ENCODE data around the gene DAZAP2.

The DAZAP2 gene

DNA sequence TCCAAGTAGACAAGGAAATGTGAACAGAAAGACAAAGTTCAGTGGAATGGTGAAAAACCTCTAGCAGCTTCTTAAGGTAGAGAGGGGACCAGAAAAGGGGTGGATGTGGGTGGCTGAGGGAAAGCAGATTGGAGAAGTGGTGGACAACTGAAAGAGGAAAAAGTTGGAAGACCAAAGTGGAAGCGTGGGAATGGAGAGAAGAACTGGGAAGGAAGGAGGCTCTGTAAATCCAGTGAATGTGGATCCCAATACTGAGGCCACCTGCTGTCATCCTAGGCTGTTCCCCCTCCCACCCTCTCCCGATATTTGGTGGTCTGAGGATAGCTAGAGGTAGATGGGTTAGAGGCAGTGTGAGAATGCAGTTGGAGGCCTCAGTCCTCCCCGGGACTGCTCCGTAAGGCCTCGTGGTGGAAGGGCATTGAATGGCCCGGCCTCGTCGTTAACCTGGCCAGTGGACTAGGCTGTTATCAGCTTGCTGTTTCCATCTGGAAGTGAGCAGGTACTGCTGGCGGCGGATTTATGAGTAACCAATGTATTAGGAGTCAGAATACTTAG lies 19.9 kb upstream of the DAZAP2 start (continued):
- TF ChIP-seq, protein P1, sequence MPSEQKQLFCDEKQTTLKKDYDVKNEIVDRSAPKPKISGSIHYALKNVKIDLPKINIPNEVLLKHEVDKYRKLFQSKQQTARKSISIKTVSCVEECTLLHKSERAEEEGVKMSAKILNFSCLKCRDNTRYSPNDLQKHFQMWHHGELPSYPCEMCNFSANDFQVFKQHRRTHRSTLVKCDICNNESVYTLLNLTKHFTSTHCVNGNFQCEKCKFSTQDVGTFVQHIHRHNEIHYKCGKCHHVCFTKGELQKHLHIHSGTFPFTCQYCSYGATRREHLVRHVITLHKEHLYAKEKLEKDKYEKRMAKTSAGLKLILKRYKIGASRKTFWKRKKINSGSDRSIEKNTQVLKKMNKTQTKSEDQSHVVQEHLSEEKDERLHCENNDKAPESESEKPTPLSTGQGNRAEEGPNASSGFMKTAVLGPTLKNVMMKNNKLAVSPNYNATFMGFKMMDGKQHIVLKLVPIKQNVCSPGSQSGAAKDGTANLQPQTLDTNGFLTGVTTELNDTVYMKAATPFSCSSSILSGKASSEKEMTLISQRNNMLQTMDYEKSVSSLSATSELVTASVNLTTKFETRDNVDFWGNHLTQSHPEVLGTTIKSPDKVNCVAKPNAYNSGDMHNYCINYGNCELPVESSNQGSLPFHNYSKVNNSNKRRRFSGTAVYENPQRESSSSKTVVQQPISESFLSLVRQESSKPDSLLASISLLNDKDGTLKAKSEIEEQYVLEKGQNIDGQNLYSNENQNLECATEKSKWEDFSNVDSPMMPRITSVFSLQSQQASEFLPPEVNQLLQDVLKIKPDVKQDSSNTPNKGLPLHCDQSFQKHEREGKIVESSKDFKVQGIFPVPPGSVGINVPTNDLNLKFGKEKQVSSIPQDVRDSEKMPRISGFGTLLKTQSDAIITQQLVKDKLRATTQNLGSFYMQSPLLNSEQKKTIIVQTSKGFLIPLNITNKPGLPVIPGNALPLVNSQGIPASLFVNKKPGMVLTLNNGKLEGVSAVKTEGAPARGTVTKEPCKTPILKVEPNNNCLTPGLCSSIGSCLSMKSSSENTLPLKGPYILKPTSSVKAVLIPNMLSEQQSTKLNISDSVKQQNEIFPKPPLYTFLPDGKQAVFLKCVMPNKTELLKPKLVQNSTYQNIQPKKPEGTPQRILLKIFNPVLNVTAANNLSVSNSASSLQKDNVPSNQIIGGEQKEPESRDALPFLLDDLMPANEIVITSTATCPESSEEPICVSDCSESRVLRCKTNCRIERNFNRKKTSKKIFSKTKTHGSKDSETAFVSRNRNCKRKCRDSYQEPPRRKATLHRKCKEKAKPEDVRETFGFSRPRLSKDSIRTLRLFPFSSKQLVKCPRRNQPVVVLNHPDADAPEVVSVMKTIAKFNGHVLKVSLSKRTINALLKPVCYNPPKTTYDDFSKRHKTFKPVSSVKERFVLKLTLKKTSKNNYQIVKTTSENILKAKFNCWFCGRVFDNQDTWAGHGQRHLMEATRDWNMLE (tag by site-specific recombination; conservative IDR thresholded peaks at IDR 0.05; ENCODE audit: low read depth): no peak
- no peak for TF ChIP-seq ZNF223 (tag by site-specific recombination; IDR thresholded peaks at IDR 0.05)
- TF ChIP-seq, protein P2, sequence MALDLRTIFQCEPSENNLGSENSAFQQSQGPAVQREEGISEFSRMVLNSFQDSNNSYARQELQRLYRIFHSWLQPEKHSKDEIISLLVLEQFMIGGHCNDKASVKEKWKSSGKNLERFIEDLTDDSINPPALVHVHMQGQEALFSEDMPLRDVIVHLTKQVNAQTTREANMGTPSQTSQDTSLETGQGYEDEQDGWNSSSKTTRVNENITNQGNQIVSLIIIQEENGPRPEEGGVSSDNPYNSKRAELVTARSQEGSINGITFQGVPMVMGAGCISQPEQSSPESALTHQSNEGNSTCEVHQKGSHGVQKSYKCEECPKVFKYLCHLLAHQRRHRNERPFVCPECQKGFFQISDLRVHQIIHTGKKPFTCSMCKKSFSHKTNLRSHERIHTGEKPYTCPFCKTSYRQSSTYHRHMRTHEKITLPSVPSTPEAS (tag by site-specific recombination; IDR thresholded peaks at IDR 0.05): no peak
- no peak for TF ChIP-seq FEZF1 (tag by site-specific recombination; IDR thresholded peaks at IDR 0.05)
- no peak for TF ChIP-seq ZFP3 (tag by site-specific recombination; IDR thresholded peaks at IDR 0.05; ENCODE audit: low read depth)
- TF ChIP-seq ZBTB1 (tag by site-specific recombination; IDR thresholded peaks at IDR 0.05): no peak
- TF ChIP-seq, protein P3, sequence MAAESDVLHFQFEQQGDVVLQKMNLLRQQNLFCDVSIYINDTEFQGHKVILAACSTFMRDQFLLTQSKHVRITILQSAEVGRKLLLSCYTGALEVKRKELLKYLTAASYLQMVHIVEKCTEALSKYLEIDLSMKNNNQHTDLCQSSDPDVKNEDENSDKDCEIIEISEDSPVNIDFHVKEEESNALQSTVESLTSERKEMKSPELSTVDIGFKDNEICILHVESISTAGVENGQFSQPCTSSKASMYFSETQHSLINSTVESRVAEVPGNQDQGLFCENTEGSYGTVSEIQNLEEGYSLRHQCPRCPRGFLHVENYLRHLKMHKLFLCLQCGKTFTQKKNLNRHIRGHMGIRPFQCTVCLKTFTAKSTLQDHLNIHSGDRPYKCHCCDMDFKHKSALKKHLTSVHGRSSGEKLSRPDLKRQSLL (tag by site-specific recombination; IDR thresholded peaks at IDR 0.05): no peak
- no peak for TF ChIP-seq ZNF621 (tag by site-specific recombination; IDR thresholded peaks at IDR 0.05)
- TF ChIP-seq, protein P4, sequence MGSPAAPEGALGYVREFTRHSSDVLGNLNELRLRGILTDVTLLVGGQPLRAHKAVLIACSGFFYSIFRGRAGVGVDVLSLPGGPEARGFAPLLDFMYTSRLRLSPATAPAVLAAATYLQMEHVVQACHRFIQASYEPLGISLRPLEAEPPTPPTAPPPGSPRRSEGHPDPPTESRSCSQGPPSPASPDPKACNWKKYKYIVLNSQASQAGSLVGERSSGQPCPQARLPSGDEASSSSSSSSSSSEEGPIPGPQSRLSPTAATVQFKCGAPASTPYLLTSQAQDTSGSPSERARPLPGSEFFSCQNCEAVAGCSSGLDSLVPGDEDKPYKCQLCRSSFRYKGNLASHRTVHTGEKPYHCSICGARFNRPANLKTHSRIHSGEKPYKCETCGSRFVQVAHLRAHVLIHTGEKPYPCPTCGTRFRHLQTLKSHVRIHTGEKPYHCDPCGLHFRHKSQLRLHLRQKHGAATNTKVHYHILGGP (tag by site-specific recombination; IDR thresholded peaks at IDR 0.05): no peak
- TF ChIP-seq OSR2 (tag by site-specific recombination; IDR thresholded peaks at IDR 0.05): no peak
- no peak for TF ChIP-seq ZNF155 (tag by site-specific recombination; IDR thresholded peaks at IDR 0.05)
- TF ChIP-seq GLI4 (tag by site-specific recombination; IDR thresholded peaks at IDR 0.05): no peak
- no peak for TF ChIP-seq TCF7L2 (IDR thresholded peaks at IDR 0.05; ENCODE audit: borderline replicate concordance, low read depth, low read length)
- TF ChIP-seq, protein P5, sequence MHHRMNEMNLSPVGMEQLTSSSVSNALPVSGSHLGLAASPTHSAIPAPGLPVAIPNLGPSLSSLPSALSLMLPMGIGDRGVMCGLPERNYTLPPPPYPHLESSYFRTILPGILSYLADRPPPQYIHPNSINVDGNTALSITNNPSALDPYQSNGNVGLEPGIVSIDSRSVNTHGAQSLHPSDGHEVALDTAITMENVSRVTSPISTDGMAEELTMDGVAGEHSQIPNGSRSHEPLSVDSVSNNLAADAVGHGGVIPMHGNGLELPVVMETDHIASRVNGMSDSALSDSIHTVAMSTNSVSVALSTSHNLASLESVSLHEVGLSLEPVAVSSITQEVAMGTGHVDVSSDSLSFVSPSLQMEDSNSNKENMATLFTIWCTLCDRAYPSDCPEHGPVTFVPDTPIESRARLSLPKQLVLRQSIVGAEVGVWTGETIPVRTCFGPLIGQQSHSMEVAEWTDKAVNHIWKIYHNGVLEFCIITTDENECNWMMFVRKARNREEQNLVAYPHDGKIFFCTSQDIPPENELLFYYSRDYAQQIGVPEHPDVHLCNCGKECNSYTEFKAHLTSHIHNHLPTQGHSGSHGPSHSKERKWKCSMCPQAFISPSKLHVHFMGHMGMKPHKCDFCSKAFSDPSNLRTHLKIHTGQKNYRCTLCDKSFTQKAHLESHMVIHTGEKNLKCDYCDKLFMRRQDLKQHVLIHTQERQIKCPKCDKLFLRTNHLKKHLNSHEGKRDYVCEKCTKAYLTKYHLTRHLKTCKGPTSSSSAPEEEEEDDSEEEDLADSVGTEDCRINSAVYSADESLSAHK (tag by site-specific recombination; IDR thresholded peaks at IDR 0.05): no peak
- no peak for TF ChIP-seq ZSCAN30 (tag by site-specific recombination; IDR thresholded peaks at IDR 0.05)
- peak; percentile 42; the same call in 1 of the 2 replicates for TF ChIP-seq IKZF3 (tag by site-specific recombination; IDR thresholded peaks at IDR 0.05)
- TF ChIP-seq ZNF677 (tag by site-specific recombination; IDR thresholded peaks at IDR 0.05): no peak
- no peak for TF ChIP-seq ZNF660 (tag by site-specific recombination; IDR thresholded peaks at IDR 0.05)
- TF ChIP-seq, protein P6, sequence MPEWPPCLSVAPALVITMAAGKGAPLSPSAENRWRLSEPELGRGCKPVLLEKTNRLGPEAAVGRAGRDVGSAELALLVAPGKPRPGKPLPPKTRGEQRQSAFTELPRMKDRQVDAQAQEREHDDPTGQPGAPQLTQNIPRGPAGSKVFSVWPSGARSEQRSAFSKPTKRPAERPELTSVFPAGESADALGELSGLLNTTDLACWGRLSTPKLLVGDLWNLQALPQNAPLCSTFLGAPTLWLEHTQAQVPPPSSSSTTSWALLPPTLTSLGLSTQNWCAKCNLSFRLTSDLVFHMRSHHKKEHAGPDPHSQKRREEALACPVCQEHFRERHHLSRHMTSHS (tag by site-specific recombination; IDR thresholded peaks at IDR 0.05): no peak
- TF ChIP-seq, protein P7, sequence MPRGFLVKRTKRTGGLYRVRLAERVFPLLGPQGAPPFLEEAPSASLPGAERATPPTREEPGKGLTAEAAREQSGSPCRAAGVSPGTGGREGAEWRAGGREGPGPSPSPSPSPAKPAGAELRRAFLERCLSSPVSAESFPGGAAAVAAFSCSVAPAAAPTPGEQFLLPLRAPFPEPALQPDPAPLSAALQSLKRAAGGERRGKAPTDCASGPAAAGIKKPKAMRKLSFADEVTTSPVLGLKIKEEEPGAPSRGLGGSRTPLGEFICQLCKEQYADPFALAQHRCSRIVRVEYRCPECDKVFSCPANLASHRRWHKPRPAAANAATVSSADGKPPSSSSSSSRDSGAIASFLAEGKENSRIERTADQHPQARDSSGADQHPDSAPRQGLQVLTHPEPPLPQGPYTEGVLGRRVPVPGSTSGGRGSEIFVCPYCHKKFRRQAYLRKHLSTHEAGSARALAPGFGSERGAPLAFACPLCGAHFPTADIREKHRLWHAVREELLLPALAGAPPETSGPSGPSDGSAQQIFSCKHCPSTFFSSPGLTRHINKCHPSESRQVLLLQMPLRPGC (tag by site-specific recombination; IDR thresholded peaks at IDR 0.05): no peak
- TF ChIP-seq ZNF146 (tag by site-specific recombination; IDR thresholded peaks at IDR 0.05): no peak
- TF ChIP-seq PRDM1 (tag by site-specific recombination; IDR thresholded peaks at IDR 0.05): peak; percentile 76
- no peak for TF ChIP-seq TRIM28 (IDR thresholded peaks at IDR 0.05; ENCODE audit: borderline replicate concordance, low read length)
- TF ChIP-seq ZFP69B (tag by site-specific recombination; IDR thresholded peaks at IDR 0.05): no peak
- TF ChIP-seq ZNF658 (tag by site-specific recombination; IDR thresholded peaks at IDR 0.05): no peak
- TF ChIP-seq EGR2 (tag by site-specific recombination; IDR thresholded peaks at IDR 0.05; ENCODE audit: low read depth): peak; percentile 45; the same call in 1 of the 2 replicates
- no peak for TF ChIP-seq ZNF555 (tag by site-specific recombination; conservative IDR thresholded peaks at IDR 0.05)
- TF ChIP-seq REPIN1 (tag by site-specific recombination; IDR thresholded peaks at IDR 0.05; ENCODE audit: low read depth): no peak

Data from HEK293 (cell line).